ENCODE data around the gene RPS5.

Gene RPS5

DNA sequence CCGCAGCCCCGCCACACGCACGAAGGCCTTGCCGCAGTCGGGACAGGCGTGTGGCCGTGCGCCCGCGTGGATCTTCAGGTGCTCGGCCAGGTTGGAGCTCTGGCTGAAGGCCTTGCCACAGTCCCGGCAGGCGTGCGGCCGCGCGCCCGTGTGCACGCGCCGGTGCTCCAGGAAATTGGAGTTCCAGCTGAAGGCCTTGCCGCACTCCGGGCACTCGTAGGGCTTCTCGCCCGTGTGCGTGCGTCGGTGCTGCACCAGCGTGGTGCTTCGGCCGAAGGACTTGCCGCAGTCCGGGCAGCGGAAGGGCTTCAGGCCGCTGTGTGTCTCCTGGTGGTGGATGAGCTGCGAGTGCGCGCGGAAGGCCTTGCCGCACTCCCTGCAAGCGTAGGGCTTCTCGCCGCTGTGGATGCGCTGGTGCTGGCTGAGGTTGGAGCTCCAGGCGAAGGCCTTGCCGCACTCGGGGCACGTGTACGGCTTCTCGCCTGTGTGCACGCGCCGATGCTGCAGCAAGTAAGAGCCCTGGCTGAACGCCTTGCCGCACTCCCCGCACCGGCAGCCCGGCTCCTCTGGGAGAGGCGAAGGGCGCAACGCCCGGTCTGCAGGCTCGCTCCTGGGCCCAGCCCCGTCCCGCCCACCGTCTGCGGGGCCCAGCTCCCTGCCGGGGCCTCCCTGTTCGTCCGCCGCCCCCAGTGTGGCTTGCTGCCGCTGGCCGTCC lies 30.1 kb upstream of the RPS5 start:
- peaks cover 0 to 3% (median 0%) of the 10 kb centered on the region in 5 donors for H3K9me3 ChIP-seq (ENCODE audit: control insufficient read depth in 5 of 5, low read length in 5 of 5)
- H3K4me1 ChIP-seq (ENCODE audit: control insufficient read depth in 5 of 5, insufficient read depth in 5 of 5, low read length in 5 of 5) = peaks cover 0 to 27% (median 20%) of the 10 kb centered on the region in 5 donors
- H3K27ac ChIP-seq (ENCODE audit: low read depth, low read length) = no peak overlapping the region
- peak overlapping the region in 1 of 5 donors; percentile 30 for H3K9ac ChIP-seq (ENCODE audit: low read length in 5 of 5)
- no peaks in the 10 kb centered on the region for H3K36me3 ChIP-seq (ENCODE audit: control insufficient read depth in 5 of 5, insufficient read depth in 5 of 5, low read length in 5 of 5)
- H3K4me3 ChIP-seq (ENCODE audit: low read depth in 1 of 5, low read length in 5 of 5) = peak overlapping the region in 4 of 5 donors; percentile 41 to 60 (median 50)
- peaks cover 18 to 50% (median 41%) of the 10 kb centered on the region in 5 donors for H3K27me3 ChIP-seq (ENCODE audit: control insufficient read depth in 5 of 5, insufficient read depth in 4 of 5, low read length in 5 of 5)

DNA sequence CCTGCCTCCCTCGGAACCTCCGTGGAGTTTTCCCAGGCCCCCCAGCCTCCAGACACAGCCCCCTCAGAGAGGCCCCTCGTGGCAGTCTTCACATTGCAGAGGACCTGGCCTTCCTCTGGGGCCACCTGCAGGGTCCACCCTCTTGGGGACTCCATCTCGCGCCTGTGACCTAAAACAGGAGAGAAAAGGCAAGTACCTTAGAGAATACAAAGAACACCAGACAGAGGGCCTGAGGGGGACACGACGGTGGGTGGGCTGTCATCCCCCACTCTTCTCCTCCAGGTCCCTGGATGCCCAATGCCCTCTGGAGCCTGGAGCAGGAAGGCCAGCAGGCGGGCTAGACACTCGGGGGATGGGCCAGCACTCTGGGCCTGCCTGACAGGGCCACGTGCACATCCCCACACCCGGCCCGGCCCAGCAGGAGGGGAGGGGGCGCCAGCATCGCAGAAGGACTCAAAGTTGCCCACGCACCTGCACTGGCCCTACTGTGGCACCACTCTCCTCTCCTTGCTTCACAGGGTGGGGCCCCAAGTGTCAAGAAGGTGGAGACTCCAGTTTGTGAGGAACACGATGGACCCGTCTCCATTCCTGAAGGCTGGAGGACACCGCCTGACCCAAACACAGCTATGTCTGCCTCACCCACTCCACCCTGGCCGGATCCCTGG lies 29.5 kb upstream of the RPS5 start:
- Histone ChIP-seq H3K9ac (ENCODE audit: low read length in 5 of 5) (no peak overlapping the region), H3K27me3 (ENCODE audit: control insufficient read depth in 5 of 5, insufficient read depth in 4 of 5, low read length in 5 of 5) (peaks cover 18 to 43% (median 35%) of the 10 kb centered on the region in 5 donors), H3K27ac (ENCODE audit: low read depth, low read length) (no peak overlapping the region), H3K4me3 (ENCODE audit: low read depth in 1 of 5, low read length in 5 of 5) (no peak overlapping the region), H3K9me3 (ENCODE audit: control insufficient read depth in 5 of 5, low read length in 5 of 5) (peaks cover 0 to 3% (median 0%) of the 10 kb centered on the region in 5 donors), H3K4me1 (ENCODE audit: control insufficient read depth in 5 of 5, insufficient read depth in 5 of 5, low read length in 5 of 5) (peaks cover 0 to 30% (median 23%) of the 10 kb centered on the region in 5 donors), H3K36me3 (ENCODE audit: control insufficient read depth in 5 of 5, insufficient read depth in 5 of 5, low read length in 5 of 5) (no peaks in the 10 kb centered on the region)

DNA sequence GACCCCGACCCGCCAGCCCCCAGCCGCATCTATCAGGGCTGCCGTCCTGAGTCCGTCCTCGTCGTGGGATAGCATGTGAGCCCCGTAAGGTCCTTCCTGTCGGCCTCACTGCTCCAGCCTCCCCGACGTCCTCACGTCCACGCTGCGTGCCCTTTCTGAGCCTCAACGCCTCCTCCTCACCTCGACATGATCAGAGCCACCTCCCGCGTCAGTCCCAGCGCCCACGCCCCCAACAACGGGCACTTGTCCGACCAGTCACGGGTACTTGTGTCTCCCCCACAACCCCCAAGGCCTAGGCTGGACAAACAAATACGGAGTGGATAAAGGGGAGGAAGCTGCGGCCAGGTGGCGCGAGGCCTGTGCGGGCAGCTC lies 25.2 kb upstream of the RPS5 start:
- H3K4me3 ChIP-seq (ENCODE audit: low read depth in 1 of 5, low read length in 5 of 5) = peak overlapping the region; percentile 79 to 98 (median 89)
- peaks cover 0 to 2% (median 0%) of the 10 kb centered on the region in 5 donors for H3K9me3 ChIP-seq (ENCODE audit: control insufficient read depth in 5 of 5, low read length in 5 of 5)
- H3K27ac ChIP-seq (ENCODE audit: low read depth, low read length) = peak overlapping the region; percentile 96
- H3K27me3 ChIP-seq (ENCODE audit: control insufficient read depth in 5 of 5, insufficient read depth in 4 of 5, low read length in 5 of 5) = peaks cover 0 to 10% (median 7%) of the 10 kb centered on the region in 5 donors
- H3K36me3 ChIP-seq (ENCODE audit: control insufficient read depth in 5 of 5, insufficient read depth in 5 of 5, low read length in 5 of 5) = no peaks in the 10 kb centered on the region
- H3K4me1 ChIP-seq (ENCODE audit: control insufficient read depth in 5 of 5, insufficient read depth in 5 of 5, low read length in 5 of 5) = peaks cover 0 to 18% (median 15%) of the 10 kb centered on the region in 5 donors
- H3K9ac ChIP-seq (ENCODE audit: low read length in 5 of 5) = peak overlapping the region; percentile 77 to 95 (median 92)

DNA sequence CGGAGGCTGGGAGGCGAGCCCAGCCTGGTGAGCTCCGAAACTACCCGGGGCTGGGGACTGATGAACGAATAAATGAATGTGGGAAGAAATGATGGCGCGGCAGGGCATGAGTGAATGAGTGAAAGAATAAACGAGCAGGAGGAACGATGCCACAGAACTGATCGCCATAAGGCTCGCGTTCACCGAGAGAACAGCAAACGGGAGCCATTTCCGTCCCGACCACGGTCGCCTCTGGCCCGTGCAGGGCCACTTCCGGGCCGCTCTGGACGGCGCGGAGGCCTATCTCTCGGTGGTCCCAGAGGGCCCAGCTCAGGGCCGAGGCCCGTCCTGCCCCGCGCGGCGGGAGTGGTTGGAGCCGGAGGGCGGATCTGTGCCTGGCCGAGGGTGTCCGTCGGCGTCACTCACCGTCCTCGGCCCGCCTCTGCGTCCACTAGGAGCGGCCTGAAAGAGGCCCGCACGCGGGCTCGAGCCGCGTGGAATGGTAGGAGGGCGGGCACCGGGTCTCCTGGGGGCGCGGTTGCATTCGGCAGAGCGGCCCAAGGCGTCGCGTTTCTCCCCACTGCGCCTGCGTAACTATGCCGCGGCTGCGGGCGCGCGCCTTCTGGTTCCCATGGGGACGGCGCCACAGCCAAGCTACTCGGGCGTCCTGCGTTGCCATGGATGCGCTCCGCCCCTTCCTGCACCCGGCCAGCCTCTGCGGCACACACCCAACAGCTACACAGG lies 24.6 kb upstream of the RPS5 start, which contains the start of gene ZNF497:
ZNF497 (minus strand) TSS at position 480 of the 723 bp plus-strand sequence. CDS start 5,116 bp downstream, outside the sequence.
- Histone ChIP-seq H3K4me1 (ENCODE audit: control insufficient read depth in 5 of 5, insufficient read depth in 5 of 5, low read length in 5 of 5) (peaks cover 0 to 13% (median 11%) of the 10 kb centered on the region in 5 donors), H3K36me3 (ENCODE audit: control insufficient read depth in 5 of 5, insufficient read depth in 5 of 5, low read length in 5 of 5) (no peaks in the 10 kb centered on the region), H3K27ac (ENCODE audit: low read depth, low read length) (peak within 1 kb of the TSS; percentile 96), H3K9ac (ENCODE audit: low read length in 5 of 5) (peak within 1 kb of the TSS; percentile 77 to 95 (median 92)), H3K4me3 (ENCODE audit: low read depth in 1 of 5, low read length in 5 of 5) (peak within 1 kb of the TSS; percentile 79 to 98 (median 89)), H3K27me3 (ENCODE audit: control insufficient read depth in 5 of 5, insufficient read depth in 4 of 5, low read length in 5 of 5) (peaks cover 0 to 7% (median 4%) of the 10 kb centered on the region in 5 donors), H3K9me3 (ENCODE audit: control insufficient read depth in 5 of 5, low read length in 5 of 5) (no peaks in the 10 kb centered on the region)

DNA sequence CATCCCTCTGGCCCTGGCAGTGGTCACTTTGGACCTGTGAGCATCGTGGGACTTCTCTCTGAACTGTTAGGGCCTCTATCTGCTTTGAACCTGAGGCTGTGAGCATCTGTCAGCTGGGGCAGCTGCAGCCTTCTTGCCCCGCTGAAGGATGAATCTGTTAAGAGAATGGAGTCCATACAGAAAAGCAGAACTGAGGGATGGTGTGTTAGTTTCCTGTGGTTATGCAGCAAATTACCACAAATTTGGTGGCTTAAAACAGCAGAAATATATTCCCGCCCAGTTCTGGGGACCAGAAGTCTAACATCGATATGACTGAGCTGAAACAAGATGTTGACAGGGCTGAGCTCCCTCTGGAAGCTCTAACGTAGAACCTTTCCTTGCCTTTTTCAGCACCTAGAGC lies 22.9 kb upstream of the RPS5 start:
- H3K36me3 ChIP-seq (ENCODE audit: control insufficient read depth in 5 of 5, insufficient read depth in 5 of 5, low read length in 5 of 5) = peaks cover 0 to 3% (median 0%) of the 10 kb centered on the region in 5 donors

DNA sequence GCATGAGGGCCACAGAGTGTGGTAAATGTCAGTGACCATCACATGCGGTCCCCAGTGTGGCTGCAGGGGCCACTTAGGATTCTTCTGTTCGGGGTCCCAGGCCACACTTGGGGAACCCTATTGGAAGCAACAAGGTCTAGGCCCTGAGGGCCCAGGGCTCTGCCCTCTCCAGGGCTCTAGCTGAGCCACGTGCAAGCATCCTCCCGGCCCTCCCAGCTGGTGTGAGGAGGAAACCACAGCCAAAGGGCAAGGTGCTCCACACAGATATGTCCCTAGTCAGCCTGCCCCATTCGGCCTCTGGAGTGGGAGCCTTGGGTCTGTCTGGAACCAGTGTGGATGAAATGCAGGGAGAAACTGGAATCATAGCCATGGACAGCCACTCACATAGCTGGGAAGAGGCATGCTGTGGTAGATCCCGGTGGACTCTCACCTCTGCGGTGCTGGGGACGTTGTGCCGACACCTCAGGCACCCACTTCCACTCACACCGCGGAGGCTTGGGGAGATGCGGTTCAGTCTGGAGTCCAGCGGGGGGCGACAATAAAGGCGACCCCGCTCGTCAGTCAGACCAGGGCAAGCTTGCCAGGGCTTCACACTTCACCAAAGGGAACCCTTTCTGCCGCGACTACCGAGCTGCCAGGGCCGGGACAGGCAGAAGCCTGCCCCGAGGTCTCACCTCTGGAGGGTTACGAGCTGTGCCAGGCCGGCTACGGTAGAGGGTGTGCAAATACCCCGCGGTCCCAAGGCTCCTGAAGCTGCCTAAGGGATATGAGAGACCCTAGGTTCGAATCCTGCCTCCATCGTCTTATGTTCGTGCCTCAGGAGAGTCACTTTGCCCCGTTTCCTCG lies 20.3 kb upstream of the RPS5 start:
- Histone ChIP-seq H3K36me3 (ENCODE audit: control insufficient read depth in 5 of 5, insufficient read depth in 5 of 5, low read length in 5 of 5) (peaks cover 0 to 3% (median 0%) of the 10 kb centered on the region in 5 donors), H3K9ac (ENCODE audit: low read length in 5 of 5) (no peak overlapping the region), H3K27me3 (ENCODE audit: control insufficient read depth in 5 of 5, insufficient read depth in 4 of 5, low read length in 5 of 5) (no peaks in the 10 kb centered on the region), H3K4me1 (ENCODE audit: control insufficient read depth in 5 of 5, insufficient read depth in 5 of 5, low read length in 5 of 5) (peaks cover 0 to 9% (median 5%) of the 10 kb centered on the region in 5 donors), H3K27ac (ENCODE audit: low read depth, low read length) (no peak overlapping the region), H3K9me3 (ENCODE audit: control insufficient read depth in 5 of 5, low read length in 5 of 5) (no peaks in the 10 kb centered on the region), H3K4me3 (ENCODE audit: low read depth in 1 of 5, low read length in 5 of 5) (no peak overlapping the region)

More for the DNA sequence above, 22.9 kb upstream of the RPS5 start:
- Histone ChIP-seq H3K9ac (ENCODE audit: low read length in 5 of 5) (no peak overlapping the region), H3K4me3 (ENCODE audit: low read depth in 1 of 5, low read length in 5 of 5) (no peak overlapping the region), H3K27me3 (ENCODE audit: control insufficient read depth in 5 of 5, insufficient read depth in 4 of 5, low read length in 5 of 5) (no peaks in the 10 kb centered on the region), H3K4me1 (ENCODE audit: control insufficient read depth in 5 of 5, insufficient read depth in 5 of 5, low read length in 5 of 5) (peaks cover 0 to 13% (median 8%) of the 10 kb centered on the region in 5 donors), H3K9me3 (ENCODE audit: control insufficient read depth in 5 of 5, low read length in 5 of 5) (no peaks in the 10 kb centered on the region), H3K27ac (ENCODE audit: low read depth, low read length) (no peak overlapping the region)

DNA sequence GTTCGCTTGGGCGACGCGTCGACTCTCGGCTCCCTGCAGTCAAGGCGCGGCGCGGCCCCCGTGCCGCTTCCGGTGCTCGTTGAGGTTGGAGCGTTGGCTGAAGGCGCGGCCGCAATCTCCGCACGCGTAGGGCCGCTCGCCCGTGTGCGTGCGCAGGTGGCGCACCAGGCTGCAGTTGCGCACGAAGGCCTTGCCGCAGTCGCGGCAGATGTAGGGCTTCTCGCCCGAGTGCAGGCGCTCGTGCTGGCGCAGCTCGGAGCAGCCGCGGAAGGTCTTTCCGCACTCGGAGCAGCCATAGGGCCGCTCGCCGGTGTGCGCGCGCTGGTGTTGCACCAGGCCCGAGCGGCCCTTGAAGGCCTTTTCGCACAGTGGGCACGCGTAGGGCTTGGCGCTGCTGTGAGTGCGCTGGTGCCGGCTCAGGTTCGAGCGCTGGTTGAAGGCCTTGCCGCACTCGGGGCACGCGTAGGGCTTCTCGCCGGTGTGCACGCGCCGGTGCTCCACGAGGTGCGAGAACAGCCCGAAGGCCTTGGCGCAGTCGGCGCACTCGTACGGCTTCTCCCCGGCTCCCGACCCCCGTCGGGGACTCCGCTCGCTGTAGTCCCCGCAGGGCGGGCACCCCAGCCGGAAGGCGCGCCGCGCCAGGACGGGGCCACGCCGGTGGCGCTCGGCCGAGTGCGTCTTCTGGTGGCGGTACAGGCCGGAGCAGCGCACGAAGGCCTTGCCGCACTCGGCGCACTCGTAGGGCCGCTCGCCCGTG lies 19.2 kb upstream of the RPS5 start:
- Histone ChIP-seq H3K4me3 (ENCODE audit: low read depth in 1 of 5, low read length in 5 of 5) (no peak overlapping the region), H3K27ac (ENCODE audit: low read depth, low read length) (no peak overlapping the region), H3K36me3 (ENCODE audit: control insufficient read depth in 5 of 5, insufficient read depth in 5 of 5, low read length in 5 of 5) (peaks cover 0 to 3% (median 0%) of the 10 kb centered on the region in 5 donors), H3K27me3 (ENCODE audit: control insufficient read depth in 5 of 5, insufficient read depth in 4 of 5, low read length in 5 of 5) (no peaks in the 10 kb centered on the region), H3K4me1 (ENCODE audit: control insufficient read depth in 5 of 5, insufficient read depth in 5 of 5, low read length in 5 of 5) (peaks cover 0 to 4% (median 0%) of the 10 kb centered on the region in 5 donors), H3K9ac (ENCODE audit: low read length in 5 of 5) (no peak overlapping the region), H3K9me3 (ENCODE audit: control insufficient read depth in 5 of 5, low read length in 5 of 5) (no peaks in the 10 kb centered on the region)

DNA sequence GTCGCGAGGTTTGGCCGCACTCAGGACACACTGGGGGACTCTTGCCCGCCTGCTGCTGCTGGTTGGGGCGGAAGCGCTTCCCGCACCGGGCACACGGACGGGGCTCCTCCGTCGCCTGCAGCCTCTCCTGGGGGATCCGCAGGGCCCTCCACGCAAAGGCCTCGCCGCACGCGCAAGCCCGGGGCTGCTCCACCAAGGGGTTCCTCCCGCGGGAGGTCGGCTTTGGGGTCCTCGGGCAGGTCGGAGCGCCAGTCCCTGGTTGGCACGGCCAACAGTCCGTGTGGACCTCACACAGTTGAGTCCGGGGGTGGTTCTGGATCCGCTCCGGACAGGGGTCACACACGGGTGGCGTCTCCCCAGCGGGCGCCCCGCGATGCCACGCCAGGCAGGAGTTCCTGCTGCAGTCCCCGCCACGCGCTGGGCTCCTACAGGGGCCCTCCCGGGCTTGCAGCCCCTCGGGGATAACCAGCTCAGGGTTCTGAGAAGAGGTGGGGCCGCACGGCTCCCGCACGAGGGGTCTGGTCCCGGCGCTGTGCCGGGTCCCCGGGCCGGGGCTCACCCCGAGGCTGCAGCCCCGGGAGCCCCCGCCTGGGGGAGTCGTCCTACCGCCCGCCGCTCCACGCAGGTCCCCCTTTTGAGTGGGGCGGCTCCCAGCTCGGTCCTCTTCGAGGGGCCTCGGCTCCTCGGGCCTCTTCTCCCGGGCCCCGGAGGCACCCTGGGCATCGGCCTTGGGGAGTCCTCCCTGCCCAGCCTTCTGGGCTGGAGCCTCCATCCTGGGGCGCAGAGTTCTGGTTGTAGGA lies 18.3 kb upstream of the RPS5 start:
- no peak overlapping the region for H3K27ac ChIP-seq (ENCODE audit: low read depth, low read length)
- no peaks in the 10 kb centered on the region for H3K9me3 ChIP-seq (ENCODE audit: control insufficient read depth in 5 of 5, low read length in 5 of 5)
- peaks cover 0 to 3% (median 0%) of the 10 kb centered on the region in 5 donors for H3K36me3 ChIP-seq (ENCODE audit: control insufficient read depth in 5 of 5, insufficient read depth in 5 of 5, low read length in 5 of 5)
- no peak overlapping the region for H3K4me3 ChIP-seq (ENCODE audit: low read depth in 1 of 5, low read length in 5 of 5)
- no peak overlapping the region for H3K9ac ChIP-seq (ENCODE audit: low read length in 5 of 5)
- no peaks in the 10 kb centered on the region for H3K27me3 ChIP-seq (ENCODE audit: control insufficient read depth in 5 of 5, insufficient read depth in 4 of 5, low read length in 5 of 5)
- H3K4me1 ChIP-seq (ENCODE audit: control insufficient read depth in 5 of 5, insufficient read depth in 5 of 5, low read length in 5 of 5) = peaks cover 0 to 4% (median 0%) of the 10 kb centered on the region in 5 donors
